Subcutaneous adipose tissue (tissue), 4 donors: ENCODE results near the gene PTPRK. TPM values are rescaled to one million over a fixed set of nuclear protein-coding genes. Genes with fewer than 3 reads are reported as not detected.

ENCODE experiments used
- total RNA-seq, 4 donors: library from RNA; depleted of rRNA; stranded (reverse); fragments of >200 nt; gene quantifications; one replicate each; pipeline ENCODE4 v1.1.0, GENCODE V29; 2016
- TF ChIP-seq, protein P1 (sequence below): fragments of 450-650 bp; IDR thresholded peaks from one replicate; pipeline ENCODE4 v1.5.1; 2016; ENCODE audit warnings: low read depth, mild to moderate bottlenecking, control low read depth, antibody characterized with exemption, moderate library complexity

The PTPRK gene
- total RNA-seq, 4 donors from 2014 or later = 21.6 to 31.0 (median 26.1) TPM

DNA sequence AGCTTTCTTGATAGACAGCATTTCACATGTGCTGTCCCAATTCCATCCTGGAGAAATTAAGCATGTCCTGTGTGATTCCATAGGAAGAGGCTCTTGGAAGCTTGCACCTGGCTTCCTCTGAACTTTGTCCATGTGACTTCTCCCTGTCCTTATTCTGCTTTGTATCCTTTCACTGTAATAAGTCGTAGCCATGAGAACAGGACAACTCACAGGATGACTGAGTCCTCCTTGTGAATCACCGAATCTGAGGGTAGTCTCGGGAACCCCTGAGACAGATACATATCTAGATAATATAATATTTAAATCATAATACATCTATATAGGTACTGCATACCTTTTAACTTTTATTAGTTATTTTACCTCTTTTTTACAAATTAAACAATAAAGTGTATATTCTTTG is 462.9 kb downstream of the PTPRK start:
- TF ChIP-seq, protein P1, sequence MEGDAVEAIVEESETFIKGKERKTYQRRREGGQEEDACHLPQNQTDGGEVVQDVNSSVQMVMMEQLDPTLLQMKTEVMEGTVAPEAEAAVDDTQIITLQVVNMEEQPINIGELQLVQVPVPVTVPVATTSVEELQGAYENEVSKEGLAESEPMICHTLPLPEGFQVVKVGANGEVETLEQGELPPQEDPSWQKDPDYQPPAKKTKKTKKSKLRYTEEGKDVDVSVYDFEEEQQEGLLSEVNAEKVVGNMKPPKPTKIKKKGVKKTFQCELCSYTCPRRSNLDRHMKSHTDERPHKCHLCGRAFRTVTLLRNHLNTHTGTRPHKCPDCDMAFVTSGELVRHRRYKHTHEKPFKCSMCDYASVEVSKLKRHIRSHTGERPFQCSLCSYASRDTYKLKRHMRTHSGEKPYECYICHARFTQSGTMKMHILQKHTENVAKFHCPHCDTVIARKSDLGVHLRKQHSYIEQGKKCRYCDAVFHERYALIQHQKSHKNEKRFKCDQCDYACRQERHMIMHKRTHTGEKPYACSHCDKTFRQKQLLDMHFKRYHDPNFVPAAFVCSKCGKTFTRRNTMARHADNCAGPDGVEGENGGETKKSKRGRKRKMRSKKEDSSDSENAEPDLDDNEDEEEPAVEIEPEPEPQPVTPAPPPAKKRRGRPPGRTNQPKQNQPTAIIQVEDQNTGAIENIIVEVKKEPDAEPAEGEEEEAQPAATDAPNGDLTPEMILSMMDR = no peak

DNA sequence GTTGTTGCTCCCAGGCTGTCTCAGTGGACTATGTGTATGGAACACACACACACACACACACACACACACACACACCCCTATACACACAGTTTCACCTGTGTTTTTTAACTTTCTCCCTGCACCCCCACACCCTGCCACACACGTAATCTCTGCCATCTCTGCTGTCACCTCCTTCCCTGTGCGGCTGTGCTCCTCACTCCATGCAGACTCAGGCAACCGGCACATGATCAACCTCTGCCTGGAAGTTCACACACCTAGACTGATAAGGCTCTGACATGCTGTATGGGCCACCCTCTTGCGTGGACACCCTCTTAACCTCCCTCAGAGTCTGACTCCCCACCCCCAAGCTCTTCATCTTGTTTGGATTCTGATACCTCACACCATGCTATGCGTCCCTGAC is 467.3 kb downstream of the PTPRK start:
- TF ChIP-seq, protein P1 = no peak

DNA sequence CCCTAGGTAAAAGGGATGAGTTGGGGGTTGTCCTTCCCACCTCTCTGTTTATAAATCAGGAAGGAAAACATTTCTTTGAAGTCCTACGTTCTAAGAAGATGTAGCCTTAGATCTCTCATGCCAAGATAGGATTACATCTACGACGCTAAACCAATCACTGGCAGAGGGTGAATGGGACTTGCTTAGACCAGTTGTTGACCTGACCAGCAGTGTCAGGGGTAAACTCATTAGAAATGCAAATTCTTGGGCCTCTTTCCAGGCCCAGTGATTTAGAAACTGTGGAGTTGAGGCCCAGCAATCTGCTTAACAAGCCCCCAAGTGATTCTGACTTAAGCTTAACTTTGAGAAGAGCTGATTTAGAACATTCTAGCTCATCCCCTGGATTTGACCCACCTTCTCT is 472.4 kb downstream of the PTPRK start:
- TF ChIP-seq, protein P1 = no peak

DNA sequence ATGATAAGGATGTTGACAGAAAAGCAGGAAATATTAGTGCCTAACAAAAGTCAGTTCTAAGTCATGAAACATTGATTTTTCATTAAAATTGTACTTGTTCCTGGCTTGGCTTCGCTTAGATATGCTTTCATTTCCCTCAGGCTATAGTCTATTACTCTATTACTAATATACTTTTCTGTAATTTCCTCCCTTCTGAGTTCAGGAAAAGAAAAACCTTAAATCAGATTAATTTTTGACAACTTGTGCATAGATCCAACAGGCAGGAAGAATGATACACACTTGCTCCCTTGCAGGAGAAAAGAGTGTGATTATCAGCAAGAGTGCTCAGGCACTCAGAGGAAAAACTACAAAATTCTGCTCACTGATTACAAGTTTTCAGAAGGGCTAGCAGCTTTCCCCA is 474.4 kb downstream of the PTPRK start:
- TF ChIP-seq, protein P1 = no peak

DNA sequence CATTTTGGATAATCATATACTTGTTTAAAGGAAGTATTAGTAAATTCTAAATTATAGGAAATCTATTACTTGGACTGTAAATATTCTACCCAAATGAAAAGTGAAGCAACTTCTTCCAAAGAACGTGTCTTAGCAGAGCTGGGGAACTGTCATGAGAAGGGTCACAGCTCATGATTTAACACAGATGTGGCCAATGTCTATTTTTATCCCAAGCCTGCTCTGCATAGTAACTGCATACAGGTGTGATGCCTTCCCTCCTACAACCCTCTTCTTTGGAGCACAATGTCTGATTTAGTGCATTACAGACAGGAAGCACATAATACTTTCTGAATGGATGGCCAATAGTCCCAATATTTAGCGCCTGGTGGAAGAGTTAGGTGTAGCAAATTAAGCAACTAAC is 480.9 kb downstream of the PTPRK start:
- TF ChIP-seq, protein P1 = no peak

DNA sequence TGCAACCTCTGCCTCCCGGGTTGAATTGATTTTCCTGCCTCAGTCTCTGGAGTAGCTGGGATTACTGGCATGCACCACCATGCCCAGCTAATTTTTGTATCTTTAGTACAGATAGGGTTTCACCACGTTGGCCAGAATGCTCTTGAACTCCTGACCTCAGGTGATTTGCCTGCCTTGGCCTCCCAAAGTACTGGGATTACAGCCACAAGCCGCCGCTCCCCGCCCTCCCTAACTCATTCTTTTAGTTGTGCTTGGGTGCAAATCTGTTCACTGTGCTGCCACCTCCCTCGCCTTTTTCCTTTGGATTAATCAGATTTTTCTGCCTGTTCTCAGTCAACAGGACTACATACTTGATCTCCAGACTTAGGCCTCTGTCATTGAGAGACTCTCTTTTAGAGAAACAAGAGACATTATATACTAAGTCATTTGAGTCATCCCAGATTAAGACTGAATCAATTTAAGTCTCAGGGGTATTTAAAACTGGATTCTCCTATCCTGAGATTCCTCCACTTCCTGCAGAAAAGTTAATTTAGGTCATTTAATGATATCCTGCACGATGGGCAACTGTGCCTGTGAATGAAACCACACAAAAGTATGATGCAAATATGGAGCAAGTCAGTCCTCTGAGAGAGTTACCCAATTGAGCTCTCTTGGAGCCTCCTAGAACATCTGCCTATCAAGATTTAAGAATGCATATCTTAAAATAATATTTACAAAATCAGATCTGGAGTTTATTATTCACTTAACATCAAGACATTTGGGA is 483.4 kb downstream of the PTPRK start:
- TF ChIP-seq, protein P1 = no peak

DNA sequence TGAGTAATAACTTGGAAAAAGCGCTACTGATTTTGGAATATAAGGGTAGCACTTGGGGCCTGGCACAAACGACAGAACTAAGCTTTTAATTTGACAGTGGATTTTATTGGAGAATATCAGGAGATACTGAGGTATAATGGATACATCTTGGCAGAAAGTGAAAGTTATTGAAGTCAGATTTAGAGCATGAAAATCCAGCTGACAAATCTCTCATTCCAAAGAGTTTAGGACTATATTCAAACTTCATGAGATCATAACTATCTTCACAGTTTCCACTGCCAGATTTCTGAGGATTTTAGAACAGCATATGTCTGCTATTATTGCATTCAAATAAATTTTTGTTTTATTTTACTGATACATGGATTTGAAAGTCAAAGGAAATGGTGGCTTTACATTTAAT is 487.2 kb downstream of the PTPRK start:
- TF ChIP-seq, protein P1 = no peak
